Raji (cell line): Measurements from ENCODE around the gene COMMD1.

ENCODE experiments used
- POLR2A ChIP-seq: IDR thresholded peaks from 2 replicates; pipeline ENCODE4 v1.6.1; 2011; ENCODE audit warnings: low read depth, low read length, control low read depth; ENCODE audit not compliant: insufficient read depth

The COMMD1 gene

GRCh38 chr2:62036761-62037250 is 131.3 kb downstream of the COMMD1 start:
- no peak for TF ChIP-seq POLR2A

GRCh38 chr2:62038975-62039771 is 133.7 kb downstream of the COMMD1 start:
- 0 out of 2 replicates have a peak, but pooled peaks have one; percentile 15 for TF ChIP-seq POLR2A

GRCh38 chr2:62040926-62041325 is 135.5 kb downstream of the COMMD1 start:
- TF ChIP-seq POLR2A: no peak

GRCh38 chr2:62042400-62042799 is 136.9 kb downstream of the COMMD1 start:
- TF ChIP-seq POLR2A: no peak

GRCh38 chr2:62042944-62043343 is 137.5 kb downstream of the COMMD1 start:
- no peak for TF ChIP-seq POLR2A

- no peak for TF ChIP-seq POLR2A
Observed at GRCh38 chr2:62045017-62045543, 139.6 kb downstream of the COMMD1 start.

- no peak for TF ChIP-seq POLR2A
Observed at GRCh38 chr2:62046141-62046540, 140.7 kb downstream of the COMMD1 start.

- TF ChIP-seq POLR2A: no peak
Observed at GRCh38 chr2:62050456-62051045, 145.1 kb downstream of the COMMD1 start.

GRCh38 chr2:62054029-62054791 is 148.7 kb downstream of the COMMD1 start:
- no peak for TF ChIP-seq POLR2A

GRCh38 chr2:62054916-62055450 is 149.5 kb downstream of the COMMD1 start:
- TF ChIP-seq POLR2A: no peak

- no peak for TF ChIP-seq POLR2A
Observed at GRCh38 chr2:62055724-62056336, 150.4 kb downstream of the COMMD1 start.

GRCh38 chr2:62056341-62056740 is 150.9 kb downstream of the COMMD1 start:
- TF ChIP-seq POLR2A: no peak

GRCh38 chr2:62065243-62065642 is 159.8 kb downstream of the COMMD1 start:
- no peak for TF ChIP-seq POLR2A

GRCh38 chr2:62071126-62071598 is 165.7 kb downstream of the COMMD1 start:
- TF ChIP-seq POLR2A: no peak
